Measurements from ENCODE around the gene DUSP12. TPM values are rescaled to one million over a fixed set of nuclear protein-coding genes. Genes with fewer than 3 reads are reported as not detected.

DUSP12 gene
- total and polyA plus RNA-seq, 7 donors: 4.4 to 15.3 (median 9.9) TPM

DNA sequence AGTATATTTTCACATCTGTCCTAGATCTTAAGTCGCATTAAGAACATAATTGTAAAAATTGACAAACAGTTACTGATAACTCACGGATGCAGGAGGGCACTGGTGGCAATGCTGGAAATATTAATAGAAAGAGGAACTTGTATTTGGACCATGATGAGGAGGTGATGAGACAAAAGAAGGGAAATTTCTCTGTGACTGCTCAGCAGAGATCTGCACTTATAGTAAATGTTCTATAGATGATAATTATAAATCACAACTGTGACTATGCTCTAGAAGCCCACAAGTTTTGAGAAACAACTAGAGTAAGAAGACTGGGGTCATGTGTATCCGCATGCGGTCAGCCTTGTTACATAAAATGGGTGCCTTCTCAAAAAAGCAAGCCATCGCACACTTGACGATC lies 8.7 kb upstream of the DUSP12 start:
- ATAC-seq: no peak
- Histone ChIP-seq H3K4me3 (no peak overlapping the region), H3K27me3 (ENCODE audit: insufficient read depth in 3 of 3, low read length in 2 of 3) (peaks cover 0 to 8% (median 0%) of the 10 kb centered on the region in 3 donors), H3K4me1 (no peaks in the 10 kb centered on the region), H3K36me3 (ENCODE audit: insufficient read depth in 1 of 2, low read depth in 1 of 2) (no peaks in the 10 kb centered on the region), H3K27ac (no peak overlapping the region), H3K9me3 (no peaks in the 10 kb centered on the region)
- DNase-seq: no peak
- 89 to 93% (median 91%) methylated on average over 6 of the region's 6 CpGs for WGBS, 3 donors
- TF ChIP-seq CTCF (IDR thresholded peaks at IDR 0.05): no peak
- intact Hi-C loops (cut with DNase I): loop anchor here in 1 of 2 donors (2.0 to 10.0 kb wide), 3 partner anchors 94 to 336 kb away; no protein-coding TSS in a partner anchor

DNA sequence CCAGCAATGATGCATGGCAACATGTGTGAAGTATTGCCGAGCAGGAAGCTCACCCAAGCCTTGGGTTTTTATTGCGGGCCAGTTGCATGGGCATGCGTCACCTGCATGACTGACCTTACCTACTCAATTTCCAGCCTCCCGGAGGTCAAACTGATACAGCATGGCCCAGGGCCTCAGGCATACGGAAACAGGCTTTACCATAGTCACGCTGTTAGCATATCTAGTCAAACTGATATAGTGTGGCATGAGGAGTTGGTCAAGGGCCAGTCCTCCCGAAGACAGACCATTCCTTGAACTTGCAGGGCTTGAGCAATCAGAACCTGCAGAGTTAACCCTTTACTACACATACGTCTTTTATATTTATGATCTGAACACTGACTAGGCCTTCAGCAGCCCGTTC lies 6.4 kb upstream of the DUSP12 start:
- intact Hi-C loops (cut with DNase I): loop anchor here in 1 of 2 donors (5.0 to 10.0 kb wide), 2 partner anchors 96 to 338 kb away; no protein-coding TSS in a partner anchor
- no peaks in the 10 kb centered on the region for H3K4me1 ChIP-seq
- H3K27me3 ChIP-seq (ENCODE audit: insufficient read depth in 3 of 3, low read length in 2 of 3): peaks cover 0 to 18% (median 0%) of the 10 kb centered on the region in 3 donors
- ATAC-seq: no peak
- no peak for DNase-seq
- H3K36me3 ChIP-seq (ENCODE audit: insufficient read depth in 1 of 2, low read depth in 1 of 2): no peaks in the 10 kb centered on the region
- no peak overlapping the region for H3K27ac ChIP-seq
- no peaks in the 10 kb centered on the region for H3K9me3 ChIP-seq
- no peak for TF ChIP-seq CTCF (IDR thresholded peaks at IDR 0.05)
- H3K4me3 ChIP-seq: no peak overlapping the region
- WGBS, 3 donors: 74 to 79% (median 78%) methylated on average over 9 of the region's 9 CpGs

GRCh38 chr1:161747801-161748200 lies 1.8 kb upstream of the DUSP12 start:
- TF ChIP-seq CTCF (IDR thresholded peaks at IDR 0.05): no peak
- peaks cover 0 to 18% (median 0%) of the 10 kb centered on the region in 3 donors for H3K27me3 ChIP-seq (ENCODE audit: insufficient read depth in 3 of 3, low read length in 2 of 3)
- H3K36me3 ChIP-seq (ENCODE audit: insufficient read depth in 1 of 2, low read depth in 1 of 2): peaks cover 0 to 14% of the 10 kb centered on the region in 2 donors
- no peak overlapping the region for H3K4me3 ChIP-seq
- no peak overlapping the region for H3K27ac ChIP-seq
- 60 to 72% (median 69%) methylated on average over 6 of the region's 6 CpGs for WGBS, 3 donors
- peaks cover 9% of the 10 kb centered on the region for H3K4me1 ChIP-seq
- intact Hi-C loops (cut with DNase I): loop anchor here in 1 of 2 donors (10.0 kb wide), 1 partner anchor 343 kb away; no protein-coding TSS in a partner anchor
- DNase-seq: no peak
- ATAC-seq: no peak
- no peaks in the 10 kb centered on the region for H3K9me3 ChIP-seq

DNA sequence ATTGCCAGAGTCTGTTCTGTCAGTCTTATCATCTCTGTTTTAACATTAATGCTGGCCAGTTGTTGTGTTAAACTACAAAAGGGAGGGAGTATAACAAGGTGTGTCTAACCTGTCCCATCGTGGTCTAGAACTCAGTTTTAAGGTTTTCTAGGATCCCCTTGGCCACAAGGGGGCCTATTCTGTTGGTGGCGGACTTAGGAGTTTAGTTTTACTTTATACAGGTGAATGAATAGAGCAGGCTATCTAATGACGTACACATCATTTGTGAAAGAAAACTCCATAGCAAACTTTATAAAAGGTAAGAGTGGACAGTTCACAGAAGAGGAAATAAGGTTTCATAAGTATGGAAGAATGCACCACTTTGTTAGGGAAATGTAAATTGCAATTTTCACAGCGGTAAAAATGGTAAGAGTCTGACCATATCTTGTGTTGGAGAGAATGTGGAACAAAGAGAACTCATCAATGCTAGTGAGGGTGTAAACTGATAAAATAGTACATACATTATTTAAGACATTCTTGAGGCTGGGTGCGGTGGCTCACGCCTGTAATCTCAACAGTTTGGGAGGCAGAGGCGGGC lies 14.0 kb downstream of the DUSP12 start:
- TF ChIP-seq CTCF (IDR thresholded peaks at IDR 0.05): peak; percentile 23
- Histone ChIP-seq H3K36me3 (ENCODE audit: insufficient read depth in 1 of 2, low read depth in 1 of 2) (peaks cover 0 to 11% of the 10 kb centered on the region in 2 donors), H3K4me1 (peaks cover 11% of the 10 kb centered on the region), H3K9me3 (no peaks in the 10 kb centered on the region), H3K27me3 (ENCODE audit: insufficient read depth in 3 of 3, low read length in 2 of 3) (no peaks in the 10 kb centered on the region), H3K4me3 (no peak overlapping the region), H3K27ac (no peak overlapping the region)
- 75 to 82% (median 76%) methylated on average over 7 of the region's 7 CpGs for WGBS, 3 donors
- no peak for ATAC-seq
- intact Hi-C loops (cut with DNase I): no loop called here
- no peak for DNase-seq

Measured in psoas muscle (tissue), 8 donors.